GM19395 (cell line): ENCODE data around the gene CENPP.

ENCODE experiments used
- ATAC-seq: cut with Tn5 transposase; IDR thresholded peaks from one replicate; pipeline ENCODE4 v1.9.1; 2021; ENCODE audit warnings: mild to moderate bottlenecking, moderate library complexity; ENCODE audit not compliant: unreplicated experiment

Gene CENPP

GRCh38 chr9:92650839-92651621 is 325.3 kb downstream of the CENPP start:
- no peak for ATAC-seq

GRCh38 chr9:92652461-92652860 is 326.7 kb downstream of the CENPP start:
- ATAC-seq = no peak

- ATAC-seq = no peak
Observed at GRCh38 chr9:92654481-92655301, 328.9 kb downstream of the CENPP start.

- no peak for ATAC-seq
Observed at GRCh38 chr9:92655366-92655765, 329.6 kb downstream of the CENPP start.

GRCh38 chr9:92655896-92656536 is 330.3 kb downstream of the CENPP start:
- no peak for ATAC-seq

- ATAC-seq = no peak
Observed at GRCh38 chr9:92656537-92656925, 330.8 kb downstream of the CENPP start.

- ATAC-seq = no peak
Observed at GRCh38 chr9:92657296-92658094, 331.7 kb downstream of the CENPP start.

GRCh38 chr9:92658176-92658575 is 332.4 kb downstream of the CENPP start:
- no peak for ATAC-seq

GRCh38 chr9:92658611-92659010 is 332.9 kb downstream of the CENPP start:
- no peak for ATAC-seq

GRCh38 chr9:92659601-92660000 is 333.8 kb downstream of the CENPP start:
- no peak for ATAC-seq

- ATAC-seq = no peak
Observed at GRCh38 chr9:92660266-92660665, 334.5 kb downstream of the CENPP start.

GRCh38 chr9:92661127-92661526 is 335.4 kb downstream of the CENPP start:
- ATAC-seq = no peak

GRCh38 chr9:92661743-92662142 is 336.0 kb downstream of the CENPP start:
- no peak for ATAC-seq

- ATAC-seq = no peak
Observed at GRCh38 chr9:92663126-92663525, 337.4 kb downstream of the CENPP start.

- ATAC-seq = no peak
Observed at GRCh38 chr9:92663951-92664350, 338.2 kb downstream of the CENPP start.

- no peak for ATAC-seq
Observed at GRCh38 chr9:92664394-92665152, 338.8 kb downstream of the CENPP start.

- no peak for ATAC-seq
Observed at GRCh38 chr9:92665836-92666235, 340.1 kb downstream of the CENPP start.

- ATAC-seq = no peak
Observed at GRCh38 chr9:92666236-92666635, 340.5 kb downstream of the CENPP start.

- ATAC-seq = no peak
Observed at GRCh38 chr9:92666912-92667532, 341.3 kb downstream of the CENPP start.
